Measurements from ENCODE around the gene HSPA1B.

GRCh38 chr6:31879143-31879542 is 51.6 kb downstream of the HSPA1B start:
- TF ChIP-seq CTCF (IDR thresholded peaks at IDR 0.05) (no peak), ZFX (IDR thresholded peaks at IDR 0.05; ENCODE audit: borderline replicate concordance) (no peak)

Data from 22Rv1 (cell line).